C4-2B (cell line): ENCODE measurements around the gene ZBTB20.

ENCODE experiments used
- CTCF ChIP-seq: fragments of 450-650 bp; conservative IDR thresholded peaks from 2 replicates; pipeline ENCODE4 v1.5.1; 2017; ENCODE audit warnings: mild to moderate bottlenecking
- ZFX ChIP-seq: fragments of 450-650 bp; IDR thresholded peaks from 2 replicates; pipeline ENCODE4 v1.6.1; 2017

- TF ChIP-seq CTCF (no peak), ZFX (no peak)
Observed at GRCh38 chr3:115190747-115191146, 43.7 kb upstream of the ZBTB20 start.
